ENCODE data around the gene PIGV.
A peak's percentile ranks its signal among the peaks of the same experiment; 100 is the strongest.

Gene PIGV

GRCh38 chr1:26784886-26785285, 2.9 kb upstream of the PIGV start:
- in situ Hi-C loops (cut with HindIII; ENCODE audit: low sequenced_read_pairs), result loop anchor here (5.0 kb wide), 3 partner anchors 73 to 183 kb away; no protein-coding TSS in a partner anchor
- H3K4me3 ChIP-seq (ENCODE audit: low read depth, low read length), result no peak overlapping the region
- no peak for DNase-seq (ENCODE audit: low read depth)
- TF ChIP-seq, protein P1, sequence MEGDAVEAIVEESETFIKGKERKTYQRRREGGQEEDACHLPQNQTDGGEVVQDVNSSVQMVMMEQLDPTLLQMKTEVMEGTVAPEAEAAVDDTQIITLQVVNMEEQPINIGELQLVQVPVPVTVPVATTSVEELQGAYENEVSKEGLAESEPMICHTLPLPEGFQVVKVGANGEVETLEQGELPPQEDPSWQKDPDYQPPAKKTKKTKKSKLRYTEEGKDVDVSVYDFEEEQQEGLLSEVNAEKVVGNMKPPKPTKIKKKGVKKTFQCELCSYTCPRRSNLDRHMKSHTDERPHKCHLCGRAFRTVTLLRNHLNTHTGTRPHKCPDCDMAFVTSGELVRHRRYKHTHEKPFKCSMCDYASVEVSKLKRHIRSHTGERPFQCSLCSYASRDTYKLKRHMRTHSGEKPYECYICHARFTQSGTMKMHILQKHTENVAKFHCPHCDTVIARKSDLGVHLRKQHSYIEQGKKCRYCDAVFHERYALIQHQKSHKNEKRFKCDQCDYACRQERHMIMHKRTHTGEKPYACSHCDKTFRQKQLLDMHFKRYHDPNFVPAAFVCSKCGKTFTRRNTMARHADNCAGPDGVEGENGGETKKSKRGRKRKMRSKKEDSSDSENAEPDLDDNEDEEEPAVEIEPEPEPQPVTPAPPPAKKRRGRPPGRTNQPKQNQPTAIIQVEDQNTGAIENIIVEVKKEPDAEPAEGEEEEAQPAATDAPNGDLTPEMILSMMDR (IDR thresholded peaks at IDR 0.05; ENCODE audit: low read depth, low read length, missing control alignments), result no peak

DNA sequence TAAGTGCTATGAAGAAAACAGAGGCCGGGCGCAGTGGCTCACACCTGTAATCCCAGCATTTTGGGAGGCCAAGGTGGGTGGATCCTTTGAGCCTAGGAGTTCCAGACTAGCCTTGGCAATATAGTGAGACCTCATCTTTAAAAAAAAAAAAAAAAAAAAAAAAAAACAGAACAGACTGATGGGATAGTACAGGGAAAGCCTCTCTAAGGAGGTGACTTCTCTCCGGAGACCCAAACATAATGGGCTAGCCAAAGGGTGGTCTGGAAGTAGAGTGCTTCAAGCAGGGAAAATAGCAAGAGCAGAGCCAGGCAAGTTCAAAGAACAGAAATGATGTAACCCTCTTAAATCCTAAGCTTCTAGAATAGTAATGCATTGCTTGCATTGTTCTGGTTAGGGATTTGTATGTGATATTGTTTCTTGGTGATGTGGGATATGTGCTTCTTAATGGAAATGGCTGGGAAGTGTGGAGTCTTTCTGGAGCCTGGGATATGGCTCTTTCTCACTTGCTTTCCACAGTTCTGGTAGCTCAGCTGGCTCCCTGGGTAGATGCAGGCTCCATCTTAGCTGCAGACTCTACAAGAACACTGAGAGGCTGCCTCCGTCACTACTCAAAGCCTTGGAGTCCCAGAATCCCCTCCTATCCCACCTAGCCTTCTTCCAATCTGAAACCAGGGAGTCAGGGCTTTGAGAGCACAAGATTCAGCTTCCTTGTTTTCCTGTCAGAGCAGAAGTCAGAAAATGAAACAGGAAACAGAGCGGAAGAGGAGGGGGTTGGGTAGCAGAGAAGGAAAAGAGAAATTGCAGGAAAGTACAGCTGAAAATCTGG, 1.9 kb upstream of the PIGV start:
- no peak for DNase-seq (ENCODE audit: low read depth)
- in situ Hi-C loops (cut with HindIII; ENCODE audit: low sequenced_read_pairs), result loop anchor here (5.0 kb wide), 3 partner anchors 74 to 184 kb away; no protein-coding TSS in a partner anchor
- TF ChIP-seq, protein P1 (IDR thresholded peaks at IDR 0.05; ENCODE audit: low read depth, low read length, missing control alignments), result no peak
- no peak overlapping the region for H3K4me3 ChIP-seq (ENCODE audit: low read depth, low read length)

DNA sequence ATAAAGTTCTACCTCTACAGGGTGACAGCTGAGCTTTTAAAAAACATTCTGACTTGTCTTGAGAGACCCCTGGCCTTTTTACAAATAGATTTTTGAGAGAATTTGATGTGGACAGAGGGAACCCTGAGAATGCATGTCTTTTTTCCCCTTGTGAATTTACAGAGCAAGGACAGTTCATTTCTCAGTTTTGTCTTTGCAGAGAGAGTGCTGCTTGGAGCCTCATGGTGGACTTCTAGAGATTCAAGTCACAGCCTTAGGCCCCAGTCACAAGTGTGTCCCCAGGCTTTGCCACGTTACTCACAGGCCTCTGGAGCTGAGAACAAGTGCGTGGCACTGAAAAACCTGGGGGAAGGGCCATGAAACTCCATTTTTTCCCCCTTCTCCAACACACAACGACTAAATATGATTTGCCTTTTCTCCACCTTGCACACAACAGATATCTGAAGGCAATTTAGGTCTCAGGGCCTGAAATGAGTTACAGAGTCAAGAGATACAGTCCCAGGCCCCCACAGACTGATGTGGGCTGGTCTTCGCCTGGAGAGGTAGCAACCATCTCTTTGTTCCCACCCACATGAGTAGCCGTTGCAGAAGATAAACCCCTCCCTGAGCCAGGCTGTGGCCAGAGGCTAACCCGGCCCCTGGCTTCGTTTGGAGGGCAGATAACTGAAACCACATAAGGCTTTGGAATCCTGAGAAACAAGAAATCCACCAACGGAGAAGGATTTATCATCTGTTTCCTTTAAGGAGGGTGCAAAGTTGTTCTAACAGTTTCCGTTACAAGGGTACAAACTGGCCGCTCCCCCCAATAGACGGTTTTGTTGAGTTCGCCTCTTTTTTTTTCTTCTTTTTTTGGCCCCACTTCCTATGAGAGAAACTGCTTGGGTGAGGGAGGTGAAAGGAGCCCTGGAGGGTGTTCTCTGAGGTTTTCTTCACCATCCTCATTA, 1.0 kb upstream of the PIGV start:
- peak; percentile 53 for DNase-seq (ENCODE audit: low read depth)
- TF ChIP-seq, protein P1 (IDR thresholded peaks at IDR 0.05; ENCODE audit: low read depth, low read length, missing control alignments), result no peak
- in situ Hi-C loops (cut with HindIII; ENCODE audit: low sequenced_read_pairs), result loop anchor here (5.0 kb wide), 3 partner anchors 74 to 184 kb away; no protein-coding TSS in a partner anchor
- peak overlapping the region; percentile 62 for H3K4me3 ChIP-seq (ENCODE audit: low read depth, low read length)

DNA sequence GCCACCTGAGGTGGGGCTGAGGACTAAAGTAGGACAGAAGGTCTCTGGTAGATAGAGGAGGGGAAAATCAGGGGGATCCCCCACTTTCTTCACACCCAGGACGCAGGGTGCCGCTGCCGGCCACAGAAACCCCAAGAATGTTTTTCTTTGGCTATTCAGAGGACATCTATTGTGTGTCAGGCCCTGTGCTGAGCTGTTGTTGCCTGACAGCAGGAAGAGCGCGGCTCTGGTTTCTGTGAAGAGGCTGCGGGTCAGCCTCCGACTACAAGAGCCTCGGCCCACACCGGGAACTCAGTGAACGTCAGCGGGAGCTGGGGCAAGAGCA, 407 bp upstream of the PIGV start:
- in situ Hi-C loops (cut with HindIII; ENCODE audit: low sequenced_read_pairs), result loop anchor here (5.0 kb wide), 3 partner anchors 75 to 185 kb away; no protein-coding TSS in a partner anchor
- TF ChIP-seq, protein P1 (IDR thresholded peaks at IDR 0.05; ENCODE audit: low read depth, low read length, missing control alignments), result no peak
- peak; percentile 40 for DNase-seq (ENCODE audit: low read depth)
- H3K4me3 ChIP-seq (ENCODE audit: low read depth, low read length), result peak overlapping the region; percentile 62

DNA sequence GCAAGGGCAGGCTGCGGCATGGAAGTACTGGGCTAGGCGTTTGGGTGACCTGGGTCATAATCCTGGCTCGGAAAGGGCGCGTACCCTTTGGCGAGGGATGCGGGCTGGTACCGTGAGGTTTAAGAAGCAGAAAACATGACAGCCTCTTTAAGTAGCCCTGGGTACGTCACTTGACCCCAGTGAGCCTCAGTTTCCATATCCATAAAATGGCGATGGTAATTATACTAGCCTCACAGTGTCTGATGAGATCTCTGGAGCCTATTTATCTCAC, 700 bp downstream of the PIGV start:
- H3K4me3 ChIP-seq (ENCODE audit: low read depth, low read length), result peak overlapping the region; percentile 62
- in situ Hi-C loops (cut with HindIII; ENCODE audit: low sequenced_read_pairs), result loop anchor here (5.0 kb wide), 3 partner anchors 76 to 186 kb away; no protein-coding TSS in a partner anchor
- DNase-seq (ENCODE audit: low read depth), result no peak
- TF ChIP-seq, protein P1 (IDR thresholded peaks at IDR 0.05; ENCODE audit: low read depth, low read length, missing control alignments), result no peak

DNA sequence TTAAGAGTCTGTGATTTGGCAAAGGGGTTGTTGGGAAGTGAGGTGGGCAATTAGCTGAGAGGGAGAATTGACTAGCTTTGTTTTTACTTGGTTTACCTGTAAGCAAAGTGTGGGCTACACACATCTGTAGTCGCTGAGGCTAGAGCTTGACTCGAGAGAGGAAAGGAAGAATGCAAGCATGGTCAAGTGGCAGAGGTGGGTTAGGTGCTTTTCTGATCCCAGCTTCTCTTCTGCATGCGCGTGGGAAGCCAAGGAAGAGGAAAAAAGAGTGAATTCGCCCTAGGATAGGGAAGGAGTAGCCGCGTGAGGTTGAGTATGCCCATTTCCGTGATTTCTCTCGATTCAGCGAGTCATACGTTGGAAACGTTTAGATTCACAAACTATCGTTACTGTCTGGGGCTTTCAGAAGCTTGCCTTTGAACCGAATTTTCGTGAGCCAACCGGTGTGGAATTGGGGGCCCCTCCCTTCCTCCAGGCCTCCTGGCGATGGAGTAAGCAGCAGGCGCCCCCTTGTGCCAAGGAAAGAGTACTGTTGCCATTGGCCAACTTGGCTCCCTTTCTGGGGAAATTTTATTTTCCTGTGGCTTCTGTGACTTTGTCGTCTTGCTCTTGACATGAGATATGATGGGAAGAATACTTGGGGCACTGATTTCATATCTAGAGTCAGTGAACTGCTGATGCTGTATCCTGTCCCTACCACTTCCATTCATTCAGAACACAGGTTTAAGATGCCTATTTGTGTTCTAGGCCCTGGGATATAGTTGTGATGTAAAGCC, 1.3 kb downstream of the PIGV start:
- TF ChIP-seq, protein P1 (IDR thresholded peaks at IDR 0.05; ENCODE audit: low read depth, low read length, missing control alignments), result peak; percentile 96
- in situ Hi-C loops (cut with HindIII; ENCODE audit: low sequenced_read_pairs), result loop anchor here (5.0 kb wide), 3 partner anchors 77 to 187 kb away; no protein-coding TSS in a partner anchor
- H3K4me3 ChIP-seq (ENCODE audit: low read depth, low read length), result peak overlapping the region; percentile 62
- peak; percentile 74 for DNase-seq (ENCODE audit: low read depth)
